HepG2 (cell line): ENCODE measurements around the gene ZNF585A. TPM values are rescaled to one million over a fixed set of nuclear protein-coding genes. Genes with fewer than 3 reads are reported as not detected.

Source experiments
- BHLHE40 ChIP-seq: IDR thresholded peaks from 2 replicates; pipeline ENCODE4 v1.6.1; 2011; ENCODE audit warnings: low read length, improper control_type of control experiment
- CBX5 ChIP-seq: sonication (generic); formaldehyde crosslinking; IDR thresholded peaks from 2 replicates; pipeline ENCODE4 v1.4.0; 2020; ENCODE audit warnings: missing genetic modification reagents, borderline replicate concordance
- DR1 ChIP-seq: sonication (generic); formaldehyde crosslinking; IDR thresholded peaks from 2 replicates; pipeline ENCODE4 v1.8.0; 2021; ENCODE audit warnings: mild to moderate bottlenecking, missing genetic modification reagents, inconsistent platforms
- GABPA ChIP-seq, 2 experiments: IDR thresholded peaks; 2 replicates each; pipeline ENCODE4 v1.6.1; 2011 to 2016; ENCODE audit warnings: low read depth in 2 of 2, low read length in 1 of 2, missing biosample characterization in 1 of 2, missing genetic modification characterization in 1 of 2
- HNF4G ChIP-seq, 2 experiments: sonication (generic) in 1 of 2; formaldehyde crosslinking in 1 of 2; IDR thresholded peaks; 2 replicates each; pipeline versions ENCODE4 v1.4.0 to v1.6.1; 2011 to 2020; ENCODE audit warnings: borderline replicate concordance in 2 of 2, low read depth in 2 of 2, mild to moderate bottlenecking in 2 of 2, low read length in 1 of 2, missing genetic modification reagents in 1 of 2, moderate library complexity in 1 of 2
- KLF16 ChIP-seq, 2 experiments: sonication (generic) in 1 of 2; formaldehyde crosslinking in 1 of 2; IDR thresholded peaks; 2 replicates each; pipeline versions ENCODE4 v1.6.1 to v1.8.0; 2016 to 2023; ENCODE audit warnings: missing genetic modification reagents in 2 of 2, missing compliant biosample characterization in 1 of 2
- MATR3 ChIP-seq: sonication (generic); formaldehyde crosslinking; IDR thresholded peaks from 2 replicates; pipeline ENCODE4 v1.4.0; 2020; ENCODE audit warnings: missing genetic modification reagents
- MTA3 ChIP-seq: sonication (generic); formaldehyde crosslinking; IDR thresholded peaks from 2 replicates; pipeline ENCODE4 v1.4.0; 2020; ENCODE audit warnings: missing genetic modification reagents
- MXD1 ChIP-seq: sonication (generic); formaldehyde crosslinking; IDR thresholded peaks from 2 replicates; pipeline ENCODE4 v1.4.0; 2020; ENCODE audit warnings: mild to moderate bottlenecking, missing genetic modification reagents
- NR0B2 ChIP-seq: sonication (generic); formaldehyde crosslinking; IDR thresholded peaks from 2 replicates; pipeline ENCODE4 v1.4.0; 2020; ENCODE audit warnings: mild to moderate bottlenecking, missing genetic modification reagents
- NR3C1 ChIP-seq: sonication (generic); formaldehyde crosslinking; IDR thresholded peaks from 2 replicates; pipeline ENCODE4 v1.4.0; 2020; ENCODE audit warnings: missing genetic modification reagents
- PAF1 ChIP-seq: IDR thresholded peaks from 2 replicates; pipeline ENCODE4 v1.6.1; 2016; ENCODE audit warnings: missing genetic modification reagents, missing compliant biosample characterization
- REXO4 ChIP-seq: sonication (generic); formaldehyde crosslinking; IDR thresholded peaks from 2 replicates; pipeline ENCODE4 v1.8.0; 2022; ENCODE audit warnings: missing genetic modification reagents, mild to moderate bottlenecking, borderline replicate concordance
- RFXAP ChIP-seq: sonication (generic); formaldehyde crosslinking; IDR thresholded peaks from 2 replicates; pipeline ENCODE4 v1.4.0; 2020; ENCODE audit warnings: missing genetic modification reagents, borderline replicate concordance
- SAP130 ChIP-seq: IDR thresholded peaks from 2 replicates; pipeline ENCODE4 v1.6.1; 2016; ENCODE audit warnings: low read depth
- SP2 ChIP-seq: sonication (generic); formaldehyde crosslinking; IDR thresholded peaks from 2 replicates; pipeline ENCODE4 v1.5.1; 2020; ENCODE audit warnings: mild to moderate bottlenecking, missing genetic modification reagents
- ZBTB21 ChIP-seq: sonication (generic); formaldehyde crosslinking; IDR thresholded peaks from 2 replicates; pipeline ENCODE4 v1.4.0; 2020; ENCODE audit warnings: missing genetic modification reagents
- ZNF17 ChIP-seq: sonication (generic); formaldehyde crosslinking; IDR thresholded peaks from 2 replicates; pipeline ENCODE4 v1.5.0; 2020; ENCODE audit warnings: mild to moderate bottlenecking, missing genetic modification reagents
- ZNF362 ChIP-seq: sonication (generic); formaldehyde crosslinking; IDR thresholded peaks from 2 replicates; pipeline ENCODE4 v1.4.0; 2020; ENCODE audit warnings: missing genetic modification reagents, mild to moderate bottlenecking, borderline replicate concordance
- ZNF441 ChIP-seq: sonication (generic); formaldehyde crosslinking; IDR thresholded peaks from 2 replicates; pipeline ENCODE4 v1.7.0; 2021; ENCODE audit warnings: missing genetic modification reagents, borderline replicate concordance
- ZNF563 ChIP-seq: sonication (generic); formaldehyde crosslinking; IDR thresholded peaks from 2 replicates; pipeline ENCODE4 v1.8.0; 2022; ENCODE audit warnings: mild to moderate bottlenecking, moderate library complexity, missing genetic modification reagents
- ZNF580 ChIP-seq: IDR thresholded peaks from 2 replicates; pipeline ENCODE4 v1.6.1; 2016; ENCODE audit warnings: low read depth, borderline replicate concordance
- ZNF782 ChIP-seq: sonication (generic); formaldehyde crosslinking; IDR thresholded peaks from 2 replicates; pipeline ENCODE4 v1.4.0; 2020; ENCODE audit warnings: missing genetic modification reagents, mild to moderate bottlenecking, borderline replicate concordance
- ZNF839 ChIP-seq: sonication (generic); formaldehyde crosslinking; IDR thresholded peaks from 2 replicates; pipeline ENCODE4 v1.4.0; 2020; ENCODE audit warnings: missing genetic modification reagents, mild to moderate bottlenecking, borderline replicate concordance
- ZSCAN20 ChIP-seq: sonication (generic); formaldehyde crosslinking; IDR thresholded peaks from 2 replicates; pipeline ENCODE4 v1.4.0; 2020; ENCODE audit warnings: missing genetic modification reagents, mild to moderate bottlenecking, borderline replicate concordance
- polyA plus RNA-seq, 8 experiments: library from polyadenylated mRNA; depleted of rRNA in 3 of 8; stranded (reverse) in 7 of 8; unstranded in 1 of 8; fragments of >200 nt; fragmentation: Illumina TruSeq in 4 of 8; extraction: Trizol in 4 of 8; gene quantifications; 2 replicates each; pipeline versions ENCODE4 v1.2.1 to v1.2.3, GENCODE V29; 2011 to 2016; ENCODE audit warnings: low read depth in 4 of 8, missing spikeins in 1 of 8, mixed read lengths in 1 of 8; ENCODE audit not compliant: insufficient read depth in 1 of 8
- total RNA-seq, 5 experiments: library from RNA; depleted of rRNA; stranded (reverse); fragments of >200 nt; fragmentation: Illumina TruSeq; extraction: Trizol; gene quantifications; 2 replicates each; pipeline ENCODE4 v1.2.3, GENCODE V29; 2016; ENCODE audit warnings: low read depth in 1 of 5

The ZNF585A gene
- total and polyA plus RNA-seq, 2 of the 13 experiments (the other 11 are each of a cell fraction or from before 2014, with no cell fraction given) = 7.1 to 8.5 TPM

GRCh38 chr19:37217775-37218591, 45.5 kb upstream of the ZNF585A start, which contains the start of gene ZNF383 (continued):
- no peak for TF ChIP-seq BHLHE40
- no peak for TF ChIP-seq ZNF17 (CRISPR knock-in tag)
- TF ChIP-seq MXD1 (CRISPR knock-in tag) = 0 out of 2 replicates have a peak, but pooled peaks have one; percentile 19
- 0 out of 2 replicates have a peak, but pooled peaks have one; percentile 79 for TF ChIP-seq NR0B2
- no peak for TF ChIP-seq ZNF563 (CRISPR knock-in tag)
- no peak for TF ChIP-seq MATR3 (CRISPR knock-in tag)
- no peak for TF ChIP-seq ZSCAN20
- 0 out of 2 replicates have a peak, but pooled peaks have one; percentile 26 for TF ChIP-seq ZNF362 (CRISPR knock-in tag)
- no peak; the same call in 1 of the 2 replicates for TF ChIP-seq HNF4G (IDR thresholded peaks at IDR 0.05; ENCODE audit: borderline replicate concordance, low read depth, low read length)
- TF ChIP-seq HNF4G (CRISPR knock-in tag; IDR thresholded peaks at IDR 0.05; ENCODE audit: borderline replicate concordance, low read depth) = peak; percentile 53; the same call in 1 of the 2 replicates
- no peak for TF ChIP-seq ZBTB21 (CRISPR knock-in tag)
- peak; percentile 90 for TF ChIP-seq SAP130 (CRISPR knock-in tag)
- TF ChIP-seq MTA3 (CRISPR knock-in tag) = no peak
- TF ChIP-seq ZNF839 (CRISPR knock-in tag) = peak; percentile 90; the same call in 1 of the 2 replicates
- TF ChIP-seq PAF1 (CRISPR knock-in tag) = no peak
- TF ChIP-seq ZNF580 (CRISPR knock-in tag) = peak; percentile 44; the same call in 1 of the 2 replicates
- no peak for TF ChIP-seq REXO4 (CRISPR knock-in tag)
- 0 out of 2 replicates have a peak, but pooled peaks have one; percentile 40 for TF ChIP-seq DR1 (CRISPR knock-in tag)
- no peak for TF ChIP-seq SP2 (CRISPR knock-in tag)
- TF ChIP-seq CBX5 = peak; percentile 39; the same call in 1 of the 2 replicates
- TF ChIP-seq GABPA (IDR thresholded peaks at IDR 0.05; ENCODE audit: low read depth, low read length) = peak; percentile 48
- TF ChIP-seq GABPA (CRISPR knock-in tag; IDR thresholded peaks at IDR 0.05; ENCODE audit: low read depth) = peak; percentile 89
- TF ChIP-seq ZNF782 (CRISPR knock-in tag) = no peak
- no peak for TF ChIP-seq ZNF441 (CRISPR knock-in tag)
- TF ChIP-seq RFXAP (CRISPR knock-in tag) = no peak
- TF ChIP-seq KLF16 (CRISPR knock-in tag; IDR thresholded peaks at IDR 0.05) = peak in 1 of 2 experiments; percentile 73; a peak in 1 of 4 replicates
- no peak for TF ChIP-seq NR3C1 (CRISPR knock-in tag)
